HG02970 (cell line): ENCODE measurements around the gene FADS2.
A peak's percentile ranks its signal among the peaks of the same experiment; 100 is the strongest.

Experiments
- ATAC-seq: cut with Tn5 transposase; IDR thresholded peaks from one replicate; pipeline ENCODE4 v1.9.1; 2021; ENCODE audit warnings: mild to moderate bottlenecking, moderate library complexity, moderate number of reproducible peaks; ENCODE audit not compliant: unreplicated experiment, low FRiP score

The FADS2 gene

GRCh38 chr11:61883327-61883726 is 55.2 kb downstream of the FADS2 start:
- no peak for ATAC-seq

- no peak for ATAC-seq
These were observed 55.8 kb downstream of the FADS2 start for GRCh38 chr11:61883947-61884346.

- ATAC-seq = no peak
These were observed 57.2 kb downstream of the FADS2 start for GRCh38 chr11:61885166-61885778.

GRCh38 chr11:61885784-61886580 is 57.9 kb downstream of the FADS2 start:
- ATAC-seq = no peak

GRCh38 chr11:61886643-61887042 is 58.5 kb downstream of the FADS2 start:
- ATAC-seq = no peak

- no peak for ATAC-seq
These were observed 59.9 kb downstream of the FADS2 start for GRCh38 chr11:61887839-61888494.

- ATAC-seq = no peak
These were observed 60.5 kb downstream of the FADS2 start for GRCh38 chr11:61888590-61888989.

GRCh38 chr11:61889831-61890230 is 61.7 kb downstream of the FADS2 start:
- no peak for ATAC-seq

- ATAC-seq = no peak
These were observed 62.6 kb downstream of the FADS2 start for GRCh38 chr11:61890529-61891330.

GRCh38 chr11:61891331-61892084 is 63.4 kb downstream of the FADS2 start, which contains the start of gene FADS3:
Gene FADS3, minus strand, starts transcription at chr11:61891545. Its CDS starts 164 bp downstream, at chr11:61891381.
- ATAC-seq = peak; percentile 67

GRCh38 chr11:61892085-61892370 is 63.9 kb downstream of the FADS2 start:
- ATAC-seq = peak; percentile 11

- no peak for ATAC-seq
These were observed 65.9 kb downstream of the FADS2 start for GRCh38 chr11:61893981-61894380.

- ATAC-seq = no peak
These were observed 67.1 kb downstream of the FADS2 start for GRCh38 chr11:61895046-61895717.

GRCh38 chr11:61895718-61896059 is 67.6 kb downstream of the FADS2 start:
- no peak for ATAC-seq

GRCh38 chr11:61896665-61897386 is 68.7 kb downstream of the FADS2 start:
- ATAC-seq = no peak

- ATAC-seq = no peak
These were observed 69.5 kb downstream of the FADS2 start for GRCh38 chr11:61897387-61898246.

GRCh38 chr11:61898247-61898582 is 70.1 kb downstream of the FADS2 start:
- ATAC-seq = no peak

- ATAC-seq = no peak
These were observed 71.2 kb downstream of the FADS2 start for GRCh38 chr11:61899146-61899841.
